DND-41 (cell line): ENCODE measurements around the gene ARHGAP22.

Source experiments
- ATAC-seq: fragments of 200-7000 bp; cut with Tn5 transposase; 3 replicates; pipeline ENCODE4 v1.9.1; 2021; ENCODE audit warnings: low read depth; ENCODE audit not compliant: insufficient read depth
- DNase-seq: peaks from one replicate; pipeline ENCODE4 v3.0.0-alpha.2; 2020
- H2AFZ ChIP-seq: 2 replicates; pipeline ENCODE4 v1.6.0; 2012; ENCODE audit warnings: low read depth, low read length
- H3K27ac ChIP-seq: 2 replicates; pipeline ENCODE4 v1.5.1; 2012; ENCODE audit warnings: low read length, inconsistent platforms
- H3K27me3 ChIP-seq: fragments of 200-600 bp; sonication (generic); 2 replicates; pipeline ENCODE4 v1.6.0; 2012; ENCODE audit warnings: low read length, mild to moderate bottlenecking, inconsistent platforms; ENCODE audit not compliant: insufficient read depth, poor library complexity
- H3K36me3 ChIP-seq: 2 replicates; pipeline ENCODE4 v1.5.1; 2012; ENCODE audit warnings: low read length, inconsistent platforms; ENCODE audit not compliant: insufficient read depth
- H3K4me1 ChIP-seq: 2 replicates; pipeline ENCODE4 v1.5.1; 2012; ENCODE audit warnings: mild to moderate bottlenecking, low read length; ENCODE audit not compliant: insufficient read depth
- H3K4me2 ChIP-seq: 2 replicates; pipeline ENCODE4 v1.6.0; 2012; ENCODE audit warnings: mild to moderate bottlenecking, moderate library complexity, low read length, inconsistent platforms; ENCODE audit not compliant: insufficient read depth
- H3K4me3 ChIP-seq, 2 experiments: fragments of 200-600 bp in 1 of 2; shearing (Covaris generic) in 1 of 2; 2 replicates each; pipeline ENCODE4 v1.5.1; 2012 to 2016; ENCODE audit warnings: inconsistent platforms in 2 of 2, low read length in 2 of 2, mild to moderate bottlenecking in 2 of 2, low read depth in 1 of 2, moderate library complexity in 1 of 2
- H3K79me2 ChIP-seq: 2 replicates; pipeline ENCODE4 v1.6.0; 2012; ENCODE audit warnings: low read length, inconsistent platforms; ENCODE audit not compliant: insufficient read depth
- H3K9ac ChIP-seq: 2 replicates; pipeline ENCODE4 v1.6.0; 2012; ENCODE audit warnings: low read depth, mild to moderate bottlenecking, inconsistent platforms, low read length, moderate library complexity
- H3K9me3 ChIP-seq: 2 replicates; pipeline ENCODE4 v1.5.1; 2012; ENCODE audit warnings: low read length, moderate library complexity, mild to moderate bottlenecking, inconsistent platforms; ENCODE audit not compliant: insufficient read depth, severe bottlenecking
- H4K20me1 ChIP-seq: 2 replicates; pipeline ENCODE4 v1.6.0; 2012; ENCODE audit warnings: low read length; ENCODE audit not compliant: insufficient read depth
- EZH2 ChIP-seq: IDR thresholded peaks from 3 replicates; pipeline ENCODE4 v1.6.1; 2012; ENCODE audit warnings: borderline replicate concordance, low read depth, mild to moderate bottlenecking, moderate library complexity, low read length, inconsistent platforms; ENCODE audit not compliant: severe bottlenecking
- TF ChIP-seq, protein P1 (sequence below): IDR thresholded peaks from 2 replicates; pipeline ENCODE4 v1.5.1; 2012; ENCODE audit warnings: borderline replicate concordance, low read length, moderate library complexity, mild to moderate bottlenecking; ENCODE audit not compliant: poor library complexity, severe bottlenecking; ENCODE audit errors: extremely low read depth

The ARHGAP22 gene

DNA sequence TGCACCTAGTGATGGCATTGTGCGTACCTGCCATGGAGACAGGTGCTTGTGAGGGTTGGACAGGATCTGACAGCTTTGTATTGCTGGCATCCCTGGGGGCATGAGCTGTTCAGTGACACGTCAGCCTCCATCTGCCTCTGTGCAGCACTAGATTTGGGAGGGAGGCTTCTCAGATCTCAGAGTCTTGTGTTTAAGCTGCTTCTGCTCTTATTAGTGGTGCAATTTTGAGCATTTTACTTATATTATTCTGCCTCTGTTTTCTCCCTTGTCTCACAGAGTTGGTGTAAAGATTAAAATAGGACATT, 5.1 kb downstream of the ARHGAP22 start:
- H3K9ac ChIP-seq = no peak overlapping the region

DNA sequence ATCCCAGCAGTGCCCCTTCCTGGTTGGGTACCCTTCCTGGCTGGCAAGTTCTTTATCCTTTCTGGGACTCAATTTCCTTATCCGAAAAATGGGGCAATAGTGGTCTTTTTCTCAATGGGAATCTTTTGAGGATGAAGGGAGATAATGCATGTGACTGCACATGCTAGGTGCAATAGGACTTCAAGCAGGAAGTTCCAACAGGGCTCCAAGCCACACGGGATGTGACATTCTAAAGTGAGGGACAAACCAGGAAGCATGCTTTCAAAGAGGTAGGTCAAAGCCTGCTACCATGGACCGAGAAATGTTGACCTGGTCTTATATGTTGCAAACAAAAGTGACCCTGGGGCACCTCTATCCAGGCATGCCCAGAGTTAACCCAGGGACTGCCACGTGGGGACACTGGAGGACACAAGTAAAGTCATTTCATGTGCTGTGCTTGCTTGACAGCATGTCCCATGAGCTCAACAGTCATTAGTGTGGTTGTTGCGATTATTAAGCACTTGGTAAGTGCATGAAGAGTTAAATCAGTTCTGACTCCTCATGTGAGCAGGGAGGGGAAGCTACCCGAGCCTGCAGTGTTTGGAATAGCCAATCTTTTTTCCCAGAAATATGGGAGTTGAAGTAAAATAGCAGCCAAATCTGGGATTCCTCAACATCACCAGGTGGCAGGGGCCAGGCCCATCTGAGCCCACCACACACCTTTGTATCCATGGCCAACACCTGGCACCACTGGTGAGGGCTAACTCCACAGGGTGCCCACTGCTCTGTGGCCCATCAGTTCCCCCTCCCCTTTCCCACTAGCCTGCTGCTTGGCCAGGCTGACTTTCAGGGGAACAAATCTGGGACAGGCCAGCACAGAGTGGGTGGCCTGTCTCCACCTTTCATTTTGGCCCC, 5.7 kb downstream of the ARHGAP22 start:
- Histone ChIP-seq H3K27ac (no peak overlapping the region), H3K4me3 (no peak overlapping the region), H3K9me3 (no peaks in the 10 kb centered on the region), H3K36me3 (no peaks in the 10 kb centered on the region), H3K4me1 (no peaks in the 10 kb centered on the region), H4K20me1 (peaks cover 3% of the 10 kb centered on the region; the same call in 1 of the 2 replicates), H3K4me2 (no peak overlapping the region), H2AFZ (no peak overlapping the region), H3K9ac (no peak overlapping the region), H3K79me2 (no peaks in the 10 kb centered on the region), H3K27me3 (peaks cover 5% of the 10 kb centered on the region)
- ATAC-seq (no peak), DNase-seq (no peak)
- TF ChIP-seq, protein P1, sequence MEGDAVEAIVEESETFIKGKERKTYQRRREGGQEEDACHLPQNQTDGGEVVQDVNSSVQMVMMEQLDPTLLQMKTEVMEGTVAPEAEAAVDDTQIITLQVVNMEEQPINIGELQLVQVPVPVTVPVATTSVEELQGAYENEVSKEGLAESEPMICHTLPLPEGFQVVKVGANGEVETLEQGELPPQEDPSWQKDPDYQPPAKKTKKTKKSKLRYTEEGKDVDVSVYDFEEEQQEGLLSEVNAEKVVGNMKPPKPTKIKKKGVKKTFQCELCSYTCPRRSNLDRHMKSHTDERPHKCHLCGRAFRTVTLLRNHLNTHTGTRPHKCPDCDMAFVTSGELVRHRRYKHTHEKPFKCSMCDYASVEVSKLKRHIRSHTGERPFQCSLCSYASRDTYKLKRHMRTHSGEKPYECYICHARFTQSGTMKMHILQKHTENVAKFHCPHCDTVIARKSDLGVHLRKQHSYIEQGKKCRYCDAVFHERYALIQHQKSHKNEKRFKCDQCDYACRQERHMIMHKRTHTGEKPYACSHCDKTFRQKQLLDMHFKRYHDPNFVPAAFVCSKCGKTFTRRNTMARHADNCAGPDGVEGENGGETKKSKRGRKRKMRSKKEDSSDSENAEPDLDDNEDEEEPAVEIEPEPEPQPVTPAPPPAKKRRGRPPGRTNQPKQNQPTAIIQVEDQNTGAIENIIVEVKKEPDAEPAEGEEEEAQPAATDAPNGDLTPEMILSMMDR = no peak
- no peak for TF ChIP-seq EZH2

More for the DNA sequence above, 5.1 kb downstream of the ARHGAP22 start:
- Histone ChIP-seq H3K27ac (no peak overlapping the region), H3K36me3 (no peaks in the 10 kb centered on the region), H3K4me1 (no peaks in the 10 kb centered on the region), H3K4me2 (no peak overlapping the region), H3K27me3 (peaks cover 3% of the 10 kb centered on the region), H3K4me3 (no peak overlapping the region), H3K79me2 (no peaks in the 10 kb centered on the region), H2AFZ (no peak overlapping the region), H4K20me1 (peaks cover 3% of the 10 kb centered on the region; the same call in 1 of the 2 replicates), H3K9me3 (no peaks in the 10 kb centered on the region)
- ATAC-seq (no peak), DNase-seq (no peak)
- TF ChIP-seq EZH2 = no peak
- TF ChIP-seq, protein P1 = no peak

DNA sequence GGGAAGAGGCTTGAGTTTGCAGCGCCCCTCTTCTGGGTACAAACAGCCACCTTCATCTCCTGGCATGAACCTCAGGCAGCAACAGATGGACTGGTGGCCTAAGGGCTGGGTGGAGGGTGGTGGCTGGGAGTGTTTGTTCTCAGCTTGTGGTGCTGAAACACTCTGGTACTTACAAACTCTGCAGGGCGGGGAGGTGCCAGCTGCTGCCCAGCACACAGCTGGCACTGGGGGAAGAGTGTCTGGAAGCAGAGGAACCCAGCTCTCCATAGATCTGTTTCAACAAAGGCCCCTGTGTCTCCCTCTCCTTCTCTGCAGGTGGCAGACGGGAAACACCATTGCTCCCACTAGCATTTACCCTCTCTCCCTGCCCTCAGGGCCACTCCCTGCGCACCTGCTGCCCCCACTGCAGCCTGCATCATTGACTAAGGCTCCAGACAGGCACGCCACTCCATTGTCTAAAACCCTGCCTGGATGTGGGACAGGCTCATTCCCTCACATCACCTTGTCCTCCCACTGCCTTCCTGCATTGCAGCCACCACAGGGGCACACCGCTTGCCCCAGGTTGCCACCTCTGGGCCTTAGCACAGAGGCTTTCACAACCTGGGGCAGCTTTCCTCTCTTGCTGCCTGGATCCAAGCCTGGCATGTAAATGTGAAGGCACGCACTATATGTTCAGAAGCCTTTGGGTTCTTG, 6.5 kb downstream of the ARHGAP22 start:
- H3K79me2 ChIP-seq = no peaks in the 10 kb centered on the region
- H3K27me3 ChIP-seq = peaks cover 6% of the 10 kb centered on the region
- DNase-seq (no peak), ATAC-seq (no peak)
- H3K4me3 ChIP-seq = no peak overlapping the region
- no peak overlapping the region for H3K4me2 ChIP-seq
- TF ChIP-seq, protein P1 = no peak
- H4K20me1 ChIP-seq = peaks cover 3% of the 10 kb centered on the region; the same call in 1 of the 2 replicates
- no peaks in the 10 kb centered on the region for H3K9me3 ChIP-seq
- no peaks in the 10 kb centered on the region for H3K4me1 ChIP-seq
- no peak overlapping the region for H3K27ac ChIP-seq
- H3K36me3 ChIP-seq = no peaks in the 10 kb centered on the region
- no peak overlapping the region for H3K9ac ChIP-seq
- no peak overlapping the region for H2AFZ ChIP-seq
